ENCODE results near the gene SOX15. TPM values are rescaled to one million over a fixed set of nuclear protein-coding genes. Genes with fewer than 3 reads are reported as not detected.

Gene SOX15
- total and polyA plus RNA-seq, 2 of the 13 experiments (the other 11 are each of a cell fraction or from before 2014, with no cell fraction given) = 0.07 to 0.18 TPM

DNA sequence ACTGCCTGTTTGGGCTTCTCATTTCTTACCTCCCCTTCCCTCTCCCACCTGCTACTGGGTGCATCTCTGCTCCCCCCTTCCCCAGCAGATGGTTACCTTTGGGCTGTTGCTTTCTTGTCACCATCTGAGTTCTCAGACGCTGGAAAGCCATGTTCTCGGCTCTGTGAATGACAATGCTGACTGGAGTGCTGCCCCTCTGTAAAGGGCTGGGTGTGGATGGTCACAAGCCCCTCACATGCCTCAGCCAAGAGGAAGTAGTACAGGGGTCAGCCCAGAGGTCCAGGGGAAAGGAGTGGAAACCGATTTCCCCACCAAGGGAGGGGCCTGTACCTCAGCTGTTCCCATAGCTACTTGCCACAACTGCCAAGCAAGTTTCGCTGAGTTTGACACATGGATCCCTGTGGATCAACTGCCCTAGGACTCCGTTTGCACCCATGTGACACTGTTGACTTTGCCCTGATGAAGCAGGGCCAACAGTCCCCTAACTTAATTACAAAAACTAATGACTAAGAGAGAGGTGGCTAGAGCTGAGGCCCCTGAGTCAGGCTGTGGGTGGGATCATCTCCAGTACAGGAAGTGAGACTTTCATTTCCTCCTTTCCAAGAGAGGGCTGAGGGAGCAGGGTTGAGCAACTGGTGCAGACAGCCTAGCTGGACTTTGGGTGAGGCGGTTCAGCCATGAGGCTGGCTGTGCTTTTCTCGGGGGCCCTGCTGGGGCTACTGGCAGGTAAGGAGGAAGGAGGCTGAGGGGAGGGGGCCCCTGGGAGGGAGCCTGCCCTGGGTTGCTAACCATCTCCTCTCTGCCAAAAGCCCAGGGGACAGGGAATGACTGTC lies 10.7 kb downstream of the SOX15 start, which contains the start of gene CD68 (continued):
- TF ChIP-seq, protein P1, sequence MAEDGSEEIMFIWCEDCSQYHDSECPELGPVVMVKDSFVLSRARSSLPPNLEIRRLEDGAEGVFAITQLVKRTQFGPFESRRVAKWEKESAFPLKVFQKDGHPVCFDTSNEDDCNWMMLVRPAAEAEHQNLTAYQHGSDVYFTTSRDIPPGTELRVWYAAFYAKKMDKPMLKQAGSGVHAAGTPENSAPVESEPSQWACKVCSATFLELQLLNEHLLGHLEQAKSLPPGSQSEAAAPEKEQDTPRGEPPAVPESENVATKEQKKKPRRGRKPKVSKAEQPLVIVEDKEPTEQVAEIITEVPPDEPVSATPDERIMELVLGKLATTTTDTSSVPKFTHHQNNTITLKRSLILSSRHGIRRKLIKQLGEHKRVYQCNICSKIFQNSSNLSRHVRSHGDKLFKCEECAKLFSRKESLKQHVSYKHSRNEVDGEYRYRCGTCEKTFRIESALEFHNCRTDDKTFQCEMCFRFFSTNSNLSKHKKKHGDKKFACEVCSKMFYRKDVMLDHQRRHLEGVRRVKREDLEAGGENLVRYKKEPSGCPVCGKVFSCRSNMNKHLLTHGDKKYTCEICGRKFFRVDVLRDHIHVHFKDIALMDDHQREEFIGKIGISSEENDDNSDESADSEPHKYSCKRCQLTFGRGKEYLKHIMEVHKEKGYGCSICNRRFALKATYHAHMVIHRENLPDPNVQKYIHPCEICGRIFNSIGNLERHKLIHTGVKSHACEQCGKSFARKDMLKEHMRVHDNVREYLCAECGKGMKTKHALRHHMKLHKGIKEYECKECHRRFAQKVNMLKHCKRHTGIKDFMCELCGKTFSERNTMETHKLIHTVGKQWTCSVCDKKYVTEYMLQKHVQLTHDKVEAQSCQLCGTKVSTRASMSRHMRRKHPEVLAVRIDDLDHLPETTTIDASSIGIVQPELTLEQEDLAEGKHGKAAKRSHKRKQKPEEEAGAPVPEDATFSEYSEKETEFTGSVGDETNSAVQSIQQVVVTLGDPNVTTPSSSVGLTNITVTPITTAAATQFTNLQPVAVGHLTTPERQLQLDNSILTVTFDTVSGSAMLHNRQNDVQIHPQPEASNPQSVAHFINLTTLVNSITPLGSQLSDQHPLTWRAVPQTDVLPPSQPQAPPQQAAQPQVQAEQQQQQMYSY (CRISPR knock-in tag; IDR thresholded peaks at IDR 0.05) = peak; percentile 20; the same call in 1 of the 2 replicates
- TF ChIP-seq SMAD3 (CRISPR knock-in tag; IDR thresholded peaks at IDR 0.05) (peak; percentile 71; the same call in 1 of the 2 replicates), BHLHE40 (IDR thresholded peaks at IDR 0.05; ENCODE audit: low read length) (peak; percentile 24; the same call in 1 of the 2 replicates), CBX1 (IDR thresholded peaks at IDR 0.05; ENCODE audit: low read depth) (peak; percentile 75), ZSCAN21 (CRISPR knock-in tag; IDR thresholded peaks at IDR 0.05; ENCODE audit: borderline replicate concordance) (peak; percentile 50; the same call in 1 of the 2 replicates), ZNF510 (CRISPR knock-in tag; IDR thresholded peaks at IDR 0.05; ENCODE audit: low read depth) (no peak), MED1 (CRISPR knock-in tag; IDR thresholded peaks at IDR 0.05) (peak; percentile 87), HOXA3 (CRISPR knock-in tag; IDR thresholded peaks at IDR 0.05) (peak; percentile 72), HNRNPK (IDR thresholded peaks at IDR 0.05; ENCODE audit: low read depth, low read length, poor library complexity, severe bottlenecking) (no peak)
- TF ChIP-seq, protein P2, sequence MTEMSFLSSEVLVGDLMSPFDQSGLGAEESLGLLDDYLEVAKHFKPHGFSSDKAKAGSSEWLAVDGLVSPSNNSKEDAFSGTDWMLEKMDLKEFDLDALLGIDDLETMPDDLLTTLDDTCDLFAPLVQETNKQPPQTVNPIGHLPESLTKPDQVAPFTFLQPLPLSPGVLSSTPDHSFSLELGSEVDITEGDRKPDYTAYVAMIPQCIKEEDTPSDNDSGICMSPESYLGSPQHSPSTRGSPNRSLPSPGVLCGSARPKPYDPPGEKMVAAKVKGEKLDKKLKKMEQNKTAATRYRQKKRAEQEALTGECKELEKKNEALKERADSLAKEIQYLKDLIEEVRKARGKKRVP (CRISPR knock-in tag; IDR thresholded peaks at IDR 0.05) = peak; percentile 52 to 56; a peak in 3 of 4 replicates
- TF ChIP-seq, protein P3, sequence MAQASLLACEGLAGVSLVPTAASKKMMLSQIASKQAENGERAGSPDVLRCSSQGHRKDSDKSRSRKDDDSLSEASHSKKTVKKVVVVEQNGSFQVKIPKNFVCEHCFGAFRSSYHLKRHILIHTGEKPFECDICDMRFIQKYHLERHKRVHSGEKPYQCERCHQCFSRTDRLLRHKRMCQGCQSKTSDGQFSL (CRISPR knock-in tag; IDR thresholded peaks at IDR 0.05) = no peak
- TF ChIP-seq, protein P4, sequence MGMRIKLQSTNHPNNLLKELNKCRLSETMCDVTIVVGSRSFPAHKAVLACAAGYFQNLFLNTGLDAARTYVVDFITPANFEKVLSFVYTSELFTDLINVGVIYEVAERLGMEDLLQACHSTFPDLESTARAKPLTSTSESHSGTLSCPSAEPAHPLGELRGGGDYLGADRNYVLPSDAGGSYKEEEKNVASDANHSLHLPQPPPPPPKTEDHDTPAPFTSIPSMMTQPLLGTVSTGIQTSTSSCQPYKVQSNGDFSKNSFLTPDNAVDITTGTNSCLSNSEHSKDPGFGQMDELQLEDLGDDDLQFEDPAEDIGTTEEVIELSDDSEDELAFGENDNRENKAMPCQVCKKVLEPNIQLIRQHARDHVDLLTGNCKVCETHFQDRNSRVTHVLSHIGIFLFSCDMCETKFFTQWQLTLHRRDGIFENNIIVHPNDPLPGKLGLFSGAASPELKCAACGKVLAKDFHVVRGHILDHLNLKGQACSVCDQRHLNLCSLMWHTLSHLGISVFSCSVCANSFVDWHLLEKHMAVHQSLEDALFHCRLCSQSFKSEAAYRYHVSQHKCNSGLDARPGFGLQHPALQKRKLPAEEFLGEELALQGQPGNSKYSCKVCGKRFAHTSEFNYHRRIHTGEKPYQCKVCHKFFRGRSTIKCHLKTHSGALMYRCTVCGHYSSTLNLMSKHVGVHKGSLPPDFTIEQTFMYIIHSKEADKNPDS (CRISPR knock-in tag; IDR thresholded peaks at IDR 0.05) = no peak
- TF ChIP-seq, protein P5, sequence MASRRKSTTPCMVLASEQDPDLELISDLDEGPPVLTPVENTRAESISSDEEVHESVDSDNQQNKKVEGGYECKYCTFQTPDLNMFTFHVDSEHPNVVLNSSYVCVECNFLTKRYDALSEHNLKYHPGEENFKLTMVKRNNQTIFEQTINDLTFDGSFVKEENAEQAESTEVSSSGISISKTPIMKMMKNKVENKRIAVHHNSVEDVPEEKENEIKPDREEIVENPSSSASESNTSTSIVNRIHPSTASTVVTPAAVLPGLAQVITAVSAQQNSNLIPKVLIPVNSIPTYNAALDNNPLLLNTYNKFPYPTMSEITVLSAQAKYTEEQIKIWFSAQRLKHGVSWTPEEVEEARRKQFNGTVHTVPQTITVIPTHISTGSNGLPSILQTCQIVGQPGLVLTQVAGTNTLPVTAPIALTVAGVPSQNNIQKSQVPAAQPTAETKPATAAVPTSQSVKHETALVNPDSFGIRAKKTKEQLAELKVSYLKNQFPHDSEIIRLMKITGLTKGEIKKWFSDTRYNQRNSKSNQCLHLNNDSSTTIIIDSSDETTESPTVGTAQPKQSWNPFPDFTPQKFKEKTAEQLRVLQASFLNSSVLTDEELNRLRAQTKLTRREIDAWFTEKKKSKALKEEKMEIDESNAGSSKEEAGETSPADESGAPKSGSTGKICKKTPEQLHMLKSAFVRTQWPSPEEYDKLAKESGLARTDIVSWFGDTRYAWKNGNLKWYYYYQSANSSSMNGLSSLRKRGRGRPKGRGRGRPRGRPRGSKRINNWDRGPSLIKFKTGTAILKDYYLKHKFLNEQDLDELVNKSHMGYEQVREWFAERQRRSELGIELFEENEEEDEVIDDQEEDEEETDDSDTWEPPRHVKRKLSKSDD (CRISPR knock-in tag; IDR thresholded peaks at IDR 0.05; ENCODE audit: low read depth) = 0 out of 2 replicates have a peak, but pooled peaks have one; percentile 35
- TF ChIP-seq, protein P6, sequence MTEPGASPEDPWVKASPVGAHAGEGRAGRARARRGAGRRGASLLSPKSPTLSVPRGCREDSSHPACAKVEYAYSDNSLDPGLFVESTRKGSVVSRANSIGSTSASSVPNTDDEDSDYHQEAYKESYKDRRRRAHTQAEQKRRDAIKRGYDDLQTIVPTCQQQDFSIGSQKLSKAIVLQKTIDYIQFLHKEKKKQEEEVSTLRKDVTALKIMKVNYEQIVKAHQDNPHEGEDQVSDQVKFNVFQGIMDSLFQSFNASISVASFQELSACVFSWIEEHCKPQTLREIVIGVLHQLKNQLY (CRISPR knock-in tag; IDR thresholded peaks at IDR 0.05) = peak; percentile 88; the same call in 1 of the 2 replicates
- TF ChIP-seq, protein P7, sequence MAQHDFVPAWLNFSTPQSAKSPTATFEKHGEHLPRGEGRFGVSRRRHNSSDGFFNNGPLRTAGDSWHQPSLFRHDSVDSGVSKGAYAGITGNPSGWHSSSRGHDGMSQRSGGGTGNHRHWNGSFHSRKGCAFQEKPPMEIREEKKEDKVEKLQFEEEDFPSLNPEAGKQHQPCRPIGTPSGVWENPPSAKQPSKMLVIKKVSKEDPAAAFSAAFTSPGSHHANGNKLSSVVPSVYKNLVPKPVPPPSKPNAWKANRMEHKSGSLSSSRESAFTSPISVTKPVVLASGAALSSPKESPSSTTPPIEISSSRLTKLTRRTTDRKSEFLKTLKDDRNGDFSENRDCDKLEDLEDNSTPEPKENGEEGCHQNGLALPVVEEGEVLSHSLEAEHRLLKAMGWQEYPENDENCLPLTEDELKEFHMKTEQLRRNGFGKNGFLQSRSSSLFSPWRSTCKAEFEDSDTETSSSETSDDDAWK (CRISPR knock-in tag; IDR thresholded peaks at IDR 0.05) = no peak

Data from HepG2 (cell line).